Chondrocyte (in vitro differentiated cells): ENCODE measurements around the gene ALDH8A1. TPM values are rescaled to one million over a fixed set of nuclear protein-coding genes. Genes with fewer than 3 reads are reported as not detected.

Source experiments
- DNase-seq: peaks from one replicate; pipeline ENCODE4 v3.0.0; 2021; ENCODE audit warnings: mixed read lengths, low spot score
- H3K27ac Mint-ChIP-seq: one replicate; pipeline ENCODE4 v1.8.0; 2021; ENCODE audit warnings: mild to moderate bottlenecking, moderate library complexity, mixed read lengths; ENCODE audit not compliant: unreplicated experiment
- H3K27me3 Mint-ChIP-seq: 2 replicates; pipeline ENCODE4 v1.8.0; 2021; ENCODE audit warnings: low read depth, mixed read lengths
- H3K36me3 Mint-ChIP-seq: 2 replicates; pipeline ENCODE4 v1.8.0; 2021; ENCODE audit warnings: low read depth, mixed read lengths
- H3K4me1 Mint-ChIP-seq: 2 replicates; pipeline ENCODE4 v1.8.0; 2021; ENCODE audit warnings: low read depth, mild to moderate bottlenecking, mixed read lengths
- H3K4me3 Mint-ChIP-seq: one replicate; pipeline ENCODE4 v1.8.0; 2021; ENCODE audit warnings: mild to moderate bottlenecking, moderate library complexity, mixed read lengths; ENCODE audit not compliant: unreplicated experiment
- H3K9me3 Mint-ChIP-seq: 2 replicates; pipeline ENCODE4 v1.8.0; 2021; ENCODE audit warnings: low read depth, mixed read lengths
- total RNA-seq: library from RNA; stranded (reverse); gene quantifications from 3 replicates; pipeline ENCODE4 v1.2.1, GENCODE V29; 2021
- TF ChIP-seq, protein P1 (sequence below): fragments of 200-600 bp; sonication (generic); IDR thresholded peaks from 2 replicates; pipeline ENCODE4 v1.5.0; 2021; ENCODE audit warnings: antibody characterized with exemption, mild to moderate bottlenecking, moderate library complexity

The ALDH8A1 gene
- total RNA-seq, 1 donor from 2014 or later, result 0.40 TPM

DNA sequence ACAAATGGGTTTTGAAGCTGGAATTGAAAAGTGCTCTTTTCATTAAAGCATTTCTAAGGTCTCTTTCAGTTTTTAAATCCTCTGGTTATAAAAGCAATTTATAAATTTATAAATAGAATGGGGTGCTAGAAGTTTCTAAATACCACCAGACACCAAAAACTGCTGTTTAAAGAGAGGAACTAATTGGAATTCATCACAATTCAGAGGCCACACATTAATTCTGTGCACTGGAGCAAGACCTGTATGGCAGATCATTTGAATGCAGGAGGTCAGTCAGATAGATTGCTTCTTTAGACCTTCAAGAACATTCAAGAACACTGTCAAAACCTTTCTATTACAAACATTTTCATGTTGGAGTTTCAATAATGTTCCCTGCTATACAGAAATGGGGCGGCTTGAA lies 55.1 kb downstream of the ALDH8A1 start:
- Mint-ChIP-seq H3K27me3 (peaks cover 2% of the 10 kb centered on the region), H3K27ac (no peak overlapping the region), H3K4me1 (no peaks in the 10 kb centered on the region), H3K4me3 (no peak overlapping the region), H3K9me3 (peaks cover 9% of the 10 kb centered on the region), H3K36me3 (peaks cover 4% of the 10 kb centered on the region)
- TF ChIP-seq, protein P1, sequence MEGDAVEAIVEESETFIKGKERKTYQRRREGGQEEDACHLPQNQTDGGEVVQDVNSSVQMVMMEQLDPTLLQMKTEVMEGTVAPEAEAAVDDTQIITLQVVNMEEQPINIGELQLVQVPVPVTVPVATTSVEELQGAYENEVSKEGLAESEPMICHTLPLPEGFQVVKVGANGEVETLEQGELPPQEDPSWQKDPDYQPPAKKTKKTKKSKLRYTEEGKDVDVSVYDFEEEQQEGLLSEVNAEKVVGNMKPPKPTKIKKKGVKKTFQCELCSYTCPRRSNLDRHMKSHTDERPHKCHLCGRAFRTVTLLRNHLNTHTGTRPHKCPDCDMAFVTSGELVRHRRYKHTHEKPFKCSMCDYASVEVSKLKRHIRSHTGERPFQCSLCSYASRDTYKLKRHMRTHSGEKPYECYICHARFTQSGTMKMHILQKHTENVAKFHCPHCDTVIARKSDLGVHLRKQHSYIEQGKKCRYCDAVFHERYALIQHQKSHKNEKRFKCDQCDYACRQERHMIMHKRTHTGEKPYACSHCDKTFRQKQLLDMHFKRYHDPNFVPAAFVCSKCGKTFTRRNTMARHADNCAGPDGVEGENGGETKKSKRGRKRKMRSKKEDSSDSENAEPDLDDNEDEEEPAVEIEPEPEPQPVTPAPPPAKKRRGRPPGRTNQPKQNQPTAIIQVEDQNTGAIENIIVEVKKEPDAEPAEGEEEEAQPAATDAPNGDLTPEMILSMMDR, result no peak
- no peak for DNase-seq

DNA sequence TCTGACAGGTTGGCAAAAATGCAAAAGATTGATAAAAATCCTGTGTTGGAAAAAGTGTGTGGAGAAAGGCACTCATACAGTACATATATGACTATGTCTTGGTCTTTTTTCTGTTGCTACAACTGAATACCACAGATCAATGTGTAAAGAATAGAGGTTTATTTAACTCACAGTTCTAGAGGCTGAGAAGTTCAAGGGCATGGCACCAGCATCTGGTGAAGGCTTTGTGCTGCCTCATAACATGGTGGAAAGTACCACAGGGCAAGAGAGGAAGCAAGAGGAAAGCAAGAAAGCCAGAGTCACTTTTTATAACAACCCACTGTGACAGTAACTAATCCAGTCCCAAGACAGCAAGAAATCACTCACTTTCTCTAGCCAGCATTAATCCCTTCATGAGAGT lies 57.5 kb downstream of the ALDH8A1 start:
- H3K36me3 Mint-ChIP-seq, result peaks cover 4% of the 10 kb centered on the region

DNA sequence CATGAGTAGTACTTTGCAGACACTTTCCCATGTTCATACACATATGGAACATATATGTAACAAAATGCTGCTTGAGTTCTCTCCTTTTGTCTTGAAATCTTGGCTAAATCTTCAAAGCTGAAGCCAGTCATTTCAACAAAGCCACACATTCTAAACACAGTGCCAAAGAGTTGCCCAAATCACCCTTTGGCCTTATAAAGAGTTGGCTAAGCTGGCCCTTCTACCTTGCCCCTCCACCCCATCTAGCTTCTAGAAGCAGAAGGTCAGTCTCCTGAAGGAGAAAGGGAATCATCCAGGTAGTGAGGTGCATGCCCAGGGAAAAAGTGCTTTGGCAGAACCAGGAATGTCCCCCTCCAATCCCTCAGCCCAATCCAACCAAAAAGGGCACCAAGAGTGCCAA lies 58.3 kb downstream of the ALDH8A1 start:
- DNase-seq, result no peak
- Mint-ChIP-seq H3K9me3 (peaks cover 9% of the 10 kb centered on the region), H3K4me3 (no peak overlapping the region), H3K36me3 (peaks cover 4% of the 10 kb centered on the region), H3K27me3 (peaks cover 2% of the 10 kb centered on the region), H3K27ac (no peak overlapping the region), H3K4me1 (no peaks in the 10 kb centered on the region)
- TF ChIP-seq, protein P1, result no peak

More for the DNA sequence above, 57.5 kb downstream of the ALDH8A1 start:
- Mint-ChIP-seq H3K27ac (no peak overlapping the region), H3K4me1 (no peaks in the 10 kb centered on the region), H3K27me3 (peaks cover 2% of the 10 kb centered on the region), H3K4me3 (no peak overlapping the region), H3K9me3 (peaks cover 9% of the 10 kb centered on the region)
- DNase-seq, result no peak
- TF ChIP-seq, protein P1, result no peak

DNA sequence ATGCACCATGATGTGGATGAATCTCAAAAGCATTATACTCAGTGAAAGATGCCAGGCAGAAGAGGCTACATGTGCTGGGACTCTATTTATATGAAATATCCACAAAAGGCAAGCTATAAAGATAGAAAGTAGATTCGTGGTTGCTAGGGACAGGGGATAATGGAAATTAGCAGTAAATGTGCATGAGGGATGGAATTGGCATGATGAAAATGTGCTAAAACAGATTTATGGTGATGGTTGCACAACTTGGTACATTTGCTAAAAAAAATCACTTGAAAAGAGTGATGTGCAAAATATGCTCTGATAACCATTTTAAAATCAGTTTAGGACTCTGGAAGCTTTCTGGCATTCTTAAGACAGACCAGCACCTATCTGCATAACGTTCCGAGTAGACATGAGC lies 61.6 kb downstream of the ALDH8A1 start:
- Mint-ChIP-seq H3K27me3 (no peaks in the 10 kb centered on the region), H3K27ac (no peak overlapping the region), H3K36me3 (peaks cover 4% of the 10 kb centered on the region), H3K4me1 (no peaks in the 10 kb centered on the region), H3K4me3 (no peak overlapping the region), H3K9me3 (peaks cover 9% of the 10 kb centered on the region)
- DNase-seq, result no peak
- TF ChIP-seq, protein P1, result no peak

DNA sequence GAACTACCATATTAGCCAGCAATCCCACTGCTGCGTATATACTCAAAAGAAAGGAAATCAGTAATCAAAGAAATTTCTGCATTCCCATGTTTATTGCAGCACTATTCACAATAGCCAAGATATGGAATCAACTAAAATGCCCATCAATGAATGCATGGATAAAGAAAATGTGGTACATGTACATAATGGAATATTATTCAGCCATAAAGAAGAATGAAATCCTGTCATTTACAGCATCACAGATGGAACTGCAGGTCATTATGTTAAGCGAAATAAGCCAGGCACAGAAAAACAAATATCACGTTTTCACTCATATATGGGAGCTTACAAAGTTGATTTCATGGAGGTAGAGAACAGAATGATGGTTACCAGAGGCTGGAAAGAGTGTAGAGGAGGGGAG lies 65.1 kb downstream of the ALDH8A1 start:
- DNase-seq, result no peak
- Mint-ChIP-seq H3K4me1 (peaks cover 26% of the 10 kb centered on the region), H3K27me3 (no peaks in the 10 kb centered on the region), H3K36me3 (peaks cover 1% of the 10 kb centered on the region), H3K4me3 (no peak overlapping the region), H3K27ac (no peak overlapping the region), H3K9me3 (no peaks in the 10 kb centered on the region)
- TF ChIP-seq, protein P1, result no peak
